Endothelial cell of umbilical vein (primary cell): ENCODE data around the gene B3GNT9. TPM values are rescaled to one million over a fixed set of nuclear protein-coding genes. Genes with fewer than 3 reads are reported as not detected.

Experiments
- BruUV-seq: library from RNA; stranded (reverse); fragments of 400-500 nt; replicated peaks from 2 replicates; lab custom pipeline; 2021; lab: Mats Ljungman, UMichigan
- CTCF ChIA-PET: fragments of 300-600, 350-600 bp; sonication (Branson Sonifier 250); formaldehyde crosslinking; loops from one replicate; lab custom pipeline; 2021; ENCODE audit warnings: antibody characterized with exemption, inconsistent platforms; lab: Charles Lee
- POLR2A ChIA-PET: fragments of 300-600, 350-600 bp; sonication (Branson Sonifier 250); formaldehyde crosslinking; loops from one replicate; lab custom pipeline; 2021; ENCODE audit warnings: antibody characterized with exemption, inconsistent platforms; lab: Charles Lee
- DNase-seq: peaks from one replicate; pipeline ENCODE4 v3.0.0-alpha.2; 2011; ENCODE audit warnings: low read depth, low spot score
- FAIRE-seq: peaks from 2 replicates; lab custom pipeline; 2011; peaks lifted over from hg19 to GRCh38; lab: Jason Lieb, UNC
- H2AFZ ChIP-seq: 2 replicates; pipeline ENCODE4 v1.6.0; 2012; ENCODE audit warnings: low read depth, low read length, control low read depth, inconsistent platforms
- H3K27ac ChIP-seq: 2 replicates; pipeline ENCODE4 v1.5.1; 2011; ENCODE audit warnings: low read depth, mild to moderate bottlenecking, control low read depth, low read length, moderate library complexity; ENCODE audit not compliant: insufficient read depth
- H3K27me3 ChIP-seq, 2 experiments: 2 replicates each; pipeline versions ENCODE4 v1.6.0 to v1.6.1; 2011; ENCODE audit warnings: low read length in 2 of 2, mixed read lengths in 1 of 2; ENCODE audit not compliant: control insufficient read depth in 2 of 2, insufficient read depth in 2 of 2
- H3K36me3 ChIP-seq, 2 experiments: 2 replicates in 1 of 2; 3 replicates in 1 of 2; pipeline ENCODE4 v1.5.1; 2011; ENCODE audit warnings: low read length in 2 of 2, mild to moderate bottlenecking in 1 of 2, moderate library complexity in 1 of 2; ENCODE audit not compliant: control insufficient read depth in 2 of 2, insufficient read depth in 2 of 2; ENCODE audit errors: extremely low read depth in 1 of 2
- H3K4me1 ChIP-seq: 3 replicates; pipeline ENCODE4 v1.5.1; 2011; ENCODE audit warnings: mild to moderate bottlenecking, low read length; ENCODE audit not compliant: control insufficient read depth, insufficient read depth; ENCODE audit errors: extremely low read depth
- H3K4me2 ChIP-seq: 2 replicates; pipeline ENCODE4 v1.6.1; 2011; ENCODE audit warnings: low read length, control low read depth, mixed read lengths; ENCODE audit not compliant: insufficient read depth
- H3K4me3 ChIP-seq, 3 experiments: fragments of 200-600 bp in 1 of 3; sonication (generic), shearing (Covaris generic) in 1 of 3; replicated peaks in 1 of 3; 2 replicates each; pipeline ENCODE4 v1.5.1; 2011 to 2016; ENCODE audit warnings: control low read depth in 3 of 3, low read length in 3 of 3, mild to moderate bottlenecking in 2 of 3, inconsistent platforms in 1 of 3, low read depth in 1 of 3, moderate library complexity in 1 of 3; ENCODE audit not compliant: insufficient read depth in 1 of 3
- H3K79me2 ChIP-seq: 2 replicates; pipeline ENCODE4 v1.6.0; 2012; ENCODE audit warnings: low read length, inconsistent platforms; ENCODE audit not compliant: control insufficient read depth, insufficient read depth
- H3K9ac ChIP-seq: replicated peaks from 2 replicates; pipeline ENCODE3; 2011; ENCODE audit warnings: low read length, control low read depth; ENCODE audit not compliant: insufficient read depth; ENCODE audit errors: extremely low read depth
- H3K9me1 ChIP-seq: replicated peaks from 3 replicates; pipeline ENCODE4 v1.6.0; 2011; ENCODE audit warnings: mild to moderate bottlenecking, low read length; ENCODE audit not compliant: control insufficient read depth, insufficient read depth; ENCODE audit errors: extremely low read depth
- H3K9me3 ChIP-seq: replicated peaks from 2 replicates; pipeline ENCODE4 v1.5.1; 2012; ENCODE audit warnings: low read length, inconsistent platforms; ENCODE audit not compliant: control insufficient read depth, insufficient read depth
- H4K20me1 ChIP-seq: replicated peaks from 2 replicates; pipeline ENCODE3; 2011; ENCODE audit warnings: mild to moderate bottlenecking, low read length; ENCODE audit not compliant: control insufficient read depth, insufficient read depth; ENCODE audit errors: extremely low read depth
- EZH2 ChIP-seq: IDR thresholded peaks from 2 replicates; pipeline ENCODE4 v1.6.1; 2012; ENCODE audit warnings: borderline replicate concordance, low read depth, mild to moderate bottlenecking, moderate library complexity, low read length, inconsistent platforms; ENCODE audit not compliant: severe bottlenecking
- FOS ChIP-seq: IDR thresholded peaks from 2 replicates; pipeline ENCODE4 v1.6.1; 2011; ENCODE audit warnings: mild to moderate bottlenecking, low read length, moderate library complexity, borderline replicate concordance; ENCODE audit not compliant: insufficient read depth
- GATA2 ChIP-seq: IDR thresholded peaks from 2 replicates; pipeline ENCODE4 v1.7.0; 2011; ENCODE audit warnings: low read depth, mild to moderate bottlenecking, moderate library complexity, mixed read lengths, low read length; ENCODE audit not compliant: insufficient read length, insufficient read depth
- JUN ChIP-seq: IDR thresholded peaks from 2 replicates; pipeline ENCODE4 v1.6.1; 2011; ENCODE audit warnings: borderline replicate concordance, low read depth; ENCODE audit not compliant: insufficient read length, insufficient read depth
- MYC ChIP-seq: IDR thresholded peaks from one replicate; pipeline ENCODE4 v1.6.1; 2011; ENCODE audit warnings: mild to moderate bottlenecking, low read depth, low read length
- POLR2A ChIP-seq: IDR thresholded peaks from 2 replicates; pipeline ENCODE4 v1.6.1; 2012; ENCODE audit warnings: low read depth, mild to moderate bottlenecking, control low read depth, low read length
- POLR2AphosphoS5 ChIP-seq: IDR thresholded peaks from 2 replicates; pipeline ENCODE4 v1.6.1; 2012; ENCODE audit warnings: low read depth, mild to moderate bottlenecking, control low read depth, low read length, moderate library complexity; ENCODE audit not compliant: insufficient read depth
- dilution Hi-C: fragments of 300-500 bp; cut with MboI; formaldehyde crosslinking; loops from one replicate; pipeline ENCODE4 v1.15.0; 2019; ENCODE audit warnings: low sequenced_read_pairs; ENCODE audit not compliant: extremely low pct_ligation_motif_present
- intact Hi-C: fragments of 100-400 bp; cut with micrococcal nuclease; formaldehyde crosslinking; loops from one replicate; pipeline ENCODE4 v1.10.0; 2022
- polyA plus RNA-seq, 4 experiments: library from polyadenylated mRNA; depleted of rRNA in 3 of 4; stranded (reverse) in 3 of 4; unstranded in 1 of 4; fragments of >200 nt; gene quantifications; 2 replicates each; pipeline versions ENCODE4 v1.2.1 to v1.2.3, GENCODE V29; 2011 to 2012; ENCODE audit warnings: missing spikeins in 1 of 4
- total RNA-seq: library from RNA; stranded (reverse); gene quantifications from 2 replicates; pipeline ENCODE4 v1.2.3, GENCODE V29; 2021
- TF ChIP-seq, protein P1 (sequence below): IDR thresholded peaks from 2 replicates; pipeline ENCODE4 v1.6.1; 2011; ENCODE audit not compliant: insufficient read depth, insufficient read length
- TF ChIP-seq, protein P2 (sequence below), 2 donors: IDR thresholded peaks; 1 replicate in 1 of 2; 2 replicates in 1 of 2; pipeline ENCODE4 v1.5.1; 2011; ENCODE audit warnings: low read length in 2 of 2, mild to moderate bottlenecking in 2 of 2, moderate library complexity in 2 of 2, control low read depth in 1 of 2, inconsistent platforms in 1 of 2, low read depth in 1 of 2; ENCODE audit not compliant: insufficient read depth in 1 of 2; ENCODE audit errors: extremely low read depth in 1 of 2

Gene B3GNT9
- total and polyA plus RNA-seq, 2 donors (not counting 3 experiments of a cell fraction or from before 2014, with no cell fraction given): 4.0 to 6.4 TPM

DNA sequence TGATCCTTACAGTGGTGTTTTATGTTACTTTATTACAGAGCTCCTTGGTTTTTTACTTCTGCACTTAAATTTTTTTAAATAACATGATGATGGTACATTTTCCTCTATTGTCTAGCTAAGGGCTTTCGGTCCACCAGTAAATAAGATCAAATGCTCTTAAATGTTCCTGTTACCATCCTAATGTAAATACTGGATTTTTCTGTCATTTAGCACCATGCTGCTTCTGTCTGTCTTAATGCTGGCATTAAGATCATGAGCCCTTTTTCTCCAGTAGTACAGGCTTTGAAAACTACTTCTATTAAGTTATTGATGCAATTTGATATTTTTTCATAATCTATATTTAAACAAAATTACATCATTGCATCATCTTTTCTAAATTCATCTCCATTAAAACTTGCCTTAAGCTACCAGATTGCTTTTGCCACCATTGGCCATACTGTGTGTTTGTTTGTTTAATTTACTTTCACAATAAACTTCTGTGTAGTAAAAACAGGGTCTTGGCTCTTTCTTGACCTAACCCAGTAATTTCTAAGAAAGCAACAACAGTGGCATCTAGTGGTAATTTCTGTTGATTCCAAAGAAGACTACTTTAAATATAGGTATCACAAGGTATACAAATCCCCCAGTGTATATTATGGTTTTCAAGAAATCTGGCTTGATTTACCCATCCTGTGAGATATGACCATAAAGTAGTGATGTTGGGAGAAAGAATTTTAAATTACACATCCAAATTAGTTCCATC lies 50.1 kb downstream of the B3GNT9 start:
- Histone ChIP-seq H3K4me1 (no peaks in the 10 kb centered on the region), H3K9me1 (no peaks in the 10 kb centered on the region), H3K79me2 (peaks cover 6% of the 10 kb centered on the region), H2AFZ (no peak overlapping the region), H3K27me3 (no peaks in the 10 kb centered on the region), H3K9me3 (no peaks in the 10 kb centered on the region), H3K9ac (no peak overlapping the region), H3K27ac (no peak overlapping the region), H3K4me3 (no peak overlapping the region), H3K36me3 (peaks cover 2 to 7% of the 10 kb centered on the region in 2 experiments), H4K20me1 (no peaks in the 10 kb centered on the region), H3K4me2 (no peak overlapping the region)
- BruUV-seq: no TSS peak
- FAIRE-seq: no peak
- peak; percentile 28 for DNase-seq
- ChIA-PET POLR2A (no interaction called here), CTCF (interaction anchor here (0.7 to 9.0 kb wide), 12 partner anchors 15 to 147 kb away, joined by 3 to 86 read pairs (median 4); no protein-coding TSS in a partner anchor)
- no peak for TF ChIP-seq FOS
- no peak for TF ChIP-seq EZH2
- no peak for TF ChIP-seq POLR2AphosphoS5
- TF ChIP-seq JUN: no peak
- TF ChIP-seq, protein P1, sequence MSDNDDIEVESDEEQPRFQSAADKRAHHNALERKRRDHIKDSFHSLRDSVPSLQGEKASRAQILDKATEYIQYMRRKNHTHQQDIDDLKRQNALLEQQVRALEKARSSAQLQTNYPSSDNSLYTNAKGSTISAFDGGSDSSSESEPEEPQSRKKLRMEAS: no peak
- no peak for TF ChIP-seq POLR2A
- no peak for TF ChIP-seq MYC
- TF ChIP-seq, protein P2, sequence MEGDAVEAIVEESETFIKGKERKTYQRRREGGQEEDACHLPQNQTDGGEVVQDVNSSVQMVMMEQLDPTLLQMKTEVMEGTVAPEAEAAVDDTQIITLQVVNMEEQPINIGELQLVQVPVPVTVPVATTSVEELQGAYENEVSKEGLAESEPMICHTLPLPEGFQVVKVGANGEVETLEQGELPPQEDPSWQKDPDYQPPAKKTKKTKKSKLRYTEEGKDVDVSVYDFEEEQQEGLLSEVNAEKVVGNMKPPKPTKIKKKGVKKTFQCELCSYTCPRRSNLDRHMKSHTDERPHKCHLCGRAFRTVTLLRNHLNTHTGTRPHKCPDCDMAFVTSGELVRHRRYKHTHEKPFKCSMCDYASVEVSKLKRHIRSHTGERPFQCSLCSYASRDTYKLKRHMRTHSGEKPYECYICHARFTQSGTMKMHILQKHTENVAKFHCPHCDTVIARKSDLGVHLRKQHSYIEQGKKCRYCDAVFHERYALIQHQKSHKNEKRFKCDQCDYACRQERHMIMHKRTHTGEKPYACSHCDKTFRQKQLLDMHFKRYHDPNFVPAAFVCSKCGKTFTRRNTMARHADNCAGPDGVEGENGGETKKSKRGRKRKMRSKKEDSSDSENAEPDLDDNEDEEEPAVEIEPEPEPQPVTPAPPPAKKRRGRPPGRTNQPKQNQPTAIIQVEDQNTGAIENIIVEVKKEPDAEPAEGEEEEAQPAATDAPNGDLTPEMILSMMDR (IDR thresholded peaks at IDR 0.05; ENCODE audit: extremely low read depth in 1 of 2, insufficient read depth in 1 of 2, low read depth in 1 of 2, low read length in 2 of 2): no peak
- TF ChIP-seq GATA2: no peak
- dilution Hi-C loops: no loop called here
- intact Hi-C loops: no loop called here
